K562 (cell line): ENCODE results near the gene C1QTNF5. TPM values are rescaled to one million over a fixed set of nuclear protein-coding genes. Genes with fewer than 3 reads are reported as not detected.

Source experiments
- CBX2 ChIP-seq: fragments of 200-600 bp; sonication (generic); IDR thresholded peaks from one replicate; pipeline ENCODE4 v1.6.1; 2012; ENCODE audit warnings: mild to moderate bottlenecking, low read length, inconsistent platforms; ENCODE audit not compliant: insufficient read depth, poor library complexity, severe bottlenecking
- CCAR2 ChIP-seq: fragments of 200-400 bp; formaldehyde crosslinking; IDR thresholded peaks from 2 replicates; pipeline ENCODE4 v1.6.1; 2017; ENCODE audit warnings: mild to moderate bottlenecking, low read depth, low read length
- DEAF1 ChIP-seq: fragments of 450-650 bp; formaldehyde crosslinking; IDR thresholded peaks from 2 replicates; pipeline ENCODE4 v1.4.0; 2020; ENCODE audit warnings: mild to moderate bottlenecking, moderate library complexity
- DIDO1 ChIP-seq: fragments of 450-650 bp; IDR thresholded peaks from 2 replicates; pipeline ENCODE4 v1.6.1; 2016; ENCODE audit warnings: low read depth, missing biosample characterization, missing genetic modification characterization
- ELF2 ChIP-seq: fragments of 250-450 bp; sonication (Bioruptor Pico); IDR thresholded peaks from 2 replicates; pipeline ENCODE4 v1.5.0; 2021; ENCODE audit warnings: mild to moderate bottlenecking
- FOXA1 ChIP-seq: fragments of 450-650 bp; IDR thresholded peaks from 2 replicates; pipeline ENCODE4 v1.6.1; 2016; ENCODE audit warnings: mild to moderate bottlenecking, borderline replicate concordance
- ILK ChIP-seq: fragments of 450-650 bp; IDR thresholded peaks from 2 replicates; pipeline ENCODE4 v1.6.1; 2016; ENCODE audit warnings: missing genetic modification characterization, low read depth, mild to moderate bottlenecking, missing compliant biosample characterization, moderate library complexity, borderline replicate concordance
- MAZ ChIP-seq, 2 experiments: fragments of 450-650 bp in 1 of 2; sonication (generic) in 1 of 2; formaldehyde crosslinking; IDR thresholded peaks in 1 of 2; conservative IDR thresholded peaks in 1 of 2; 2 replicates each; pipeline versions ENCODE4 v1.4.0 to v1.5.0; 2020; ENCODE audit warnings: mild to moderate bottlenecking in 1 of 2, missing genetic modification reagents in 1 of 2
- MTA3 ChIP-seq: fragments of 450-650 bp; formaldehyde crosslinking; IDR thresholded peaks from 2 replicates; pipeline ENCODE4 v1.6.1; 2017; ENCODE audit warnings: mild to moderate bottlenecking, borderline replicate concordance
- MXD1 ChIP-seq: fragments of 250-450 bp; sonication (Bioruptor Pico); IDR thresholded peaks from 2 replicates; pipeline ENCODE4 v1.8.0; 2021; ENCODE audit warnings: borderline replicate concordance, mild to moderate bottlenecking, moderate library complexity; ENCODE audit not compliant: poor library complexity, severe bottlenecking
- NR2F6 ChIP-seq: fragments of 450-650 bp; formaldehyde crosslinking; IDR thresholded peaks from 2 replicates; pipeline ENCODE4 v1.4.0; 2020; ENCODE audit warnings: mild to moderate bottlenecking
- PATZ1 ChIP-seq: fragments of 250-450 bp; sonication (Bioruptor Pico); IDR thresholded peaks from 2 replicates; pipeline ENCODE4 v1.5.0; 2020; ENCODE audit warnings: mild to moderate bottlenecking, borderline replicate concordance
- RFX7 ChIP-seq: fragments of 250-450 bp; sonication (Bioruptor Pico); IDR thresholded peaks from 2 replicates; pipeline ENCODE4 v1.5.1; 2021; ENCODE audit warnings: mild to moderate bottlenecking
- SMC3 ChIP-seq: conservative IDR thresholded peaks from 2 replicates; pipeline ENCODE4 v1.6.1; 2011; ENCODE audit warnings: low read depth, low read length, improper control_type of control experiment; ENCODE audit not compliant: insufficient read depth
- SNAPC5 ChIP-seq: fragments of 250-450 bp; sonication (Bioruptor Pico); IDR thresholded peaks from 2 replicates; pipeline ENCODE4 v1.8.0; 2021; ENCODE audit warnings: moderate library complexity, mild to moderate bottlenecking, inconsistent platforms
- XRCC4 ChIP-seq: IDR thresholded peaks from one replicate; pipeline ENCODE4 v1.6.1; 2011; ENCODE audit not compliant: insufficient read depth, insufficient read length; ENCODE audit errors: extremely low read depth
- ZNF609 ChIP-seq: sonication (generic); formaldehyde crosslinking; IDR thresholded peaks from 2 replicates; pipeline ENCODE4 v1.8.1; 2023; ENCODE audit warnings: missing genetic modification reagents, mild to moderate bottlenecking, borderline replicate concordance
- polyA plus RNA-seq, 8 experiments: library from polyadenylated mRNA; depleted of rRNA in 4 of 8; stranded (reverse) in 5 of 8; unstranded in 3 of 8; fragments of >200 nt; fragmentation: Nextera tagmentation in 2 of 8; fragmentation: Illumina TruSeq in 1 of 8; extraction: Ambion mirVana in 2 of 8; extraction: Trizol in 1 of 8; gene quantifications; 2 replicates each; pipeline versions ENCODE4 v1.2.1 to v1.2.3, GENCODE V29; 2011 to 2014; ENCODE audit warnings: inconsistent platforms in 1 of 8, missing spikeins in 1 of 8
- total RNA-seq, 7 experiments: library from RNA; depleted of rRNA in 6 of 7; stranded (reverse); fragments of >200 nt in 6 of 7; fragmentation: Illumina TruSeq in 2 of 7; extraction: Trizol in 2 of 7; gene quantifications; 2 replicates each; pipeline versions ENCODE4 v1.2.1 to v1.2.3, GENCODE V29; 2011 to 2021; ENCODE audit warnings: low replicate concordance in 1 of 7

Gene C1QTNF5
- total and polyA plus RNA-seq, 9 of the 15 experiments (the other 6 are each of a cell fraction or from before 2014, with no cell fraction given): 0.07 to 0.76 (median 0.24) TPM; not detected in 1

- TF ChIP-seq DEAF1 (CRISPR knock-in tag): no peak
- TF ChIP-seq DIDO1 (tag): no peak
- TF ChIP-seq NR2F6: no peak
- TF ChIP-seq CCAR2: no peak
- no peak for TF ChIP-seq ILK (tag)
- no peak for TF ChIP-seq PATZ1 (CRISPR knock-in tag)
- no peak for TF ChIP-seq ZNF609 (CRISPR knock-in tag)
- TF ChIP-seq XRCC4: no peak
- TF ChIP-seq SNAPC5 (CRISPR knock-in tag): no peak
- no peak for TF ChIP-seq RFX7 (CRISPR knock-in tag)
- TF ChIP-seq MTA3: no peak; the same call in 1 of the 2 replicates
- TF ChIP-seq SMC3: no peak
- no peak for TF ChIP-seq CBX2
- no peak for TF ChIP-seq FOXA1
- peak; percentile 41 to 63; a peak in 2 of 4 replicates for TF ChIP-seq MAZ (CRISPR knock-in tag; conservative IDR thresholded peaks at IDR 0.05 in 1 of 2, IDR thresholded peaks at IDR 0.05 in 1 of 2)
- peak; percentile 16; the same call in 1 of the 2 replicates for TF ChIP-seq ELF2 (CRISPR knock-in tag)
- TF ChIP-seq MXD1: no peak
Observed at GRCh38 chr11:119320776-119321524, 19.7 kb downstream of the C1QTNF5 start (continued).
